ENCODE results near the gene ZFP62.

Gene ZFP62

GRCh38 chr5:180818677-180819341, 42.3 kb downstream of the ZFP62 start:
- Histone ChIP-seq H3K4me1 (ENCODE audit: control insufficient read depth, insufficient read depth, low read length) (peaks cover 10% of the 10 kb centered on the region), H3K27ac (ENCODE audit: low read depth, low read length) (no peak overlapping the region), H3K9ac (ENCODE audit: low read length) (no peak overlapping the region), H3K4me3 (ENCODE audit: low read depth, low read length) (no peak overlapping the region), H3K27me3 (ENCODE audit: control insufficient read depth, insufficient read depth, low read length) (no peaks in the 10 kb centered on the region), H3K36me3 (ENCODE audit: control insufficient read depth, insufficient read depth, low read length) (no peaks in the 10 kb centered on the region), H3K9me3 (ENCODE audit: control insufficient read depth, insufficient read depth, low read depth, low read length) (no peaks in the 10 kb centered on the region)

DNA sequence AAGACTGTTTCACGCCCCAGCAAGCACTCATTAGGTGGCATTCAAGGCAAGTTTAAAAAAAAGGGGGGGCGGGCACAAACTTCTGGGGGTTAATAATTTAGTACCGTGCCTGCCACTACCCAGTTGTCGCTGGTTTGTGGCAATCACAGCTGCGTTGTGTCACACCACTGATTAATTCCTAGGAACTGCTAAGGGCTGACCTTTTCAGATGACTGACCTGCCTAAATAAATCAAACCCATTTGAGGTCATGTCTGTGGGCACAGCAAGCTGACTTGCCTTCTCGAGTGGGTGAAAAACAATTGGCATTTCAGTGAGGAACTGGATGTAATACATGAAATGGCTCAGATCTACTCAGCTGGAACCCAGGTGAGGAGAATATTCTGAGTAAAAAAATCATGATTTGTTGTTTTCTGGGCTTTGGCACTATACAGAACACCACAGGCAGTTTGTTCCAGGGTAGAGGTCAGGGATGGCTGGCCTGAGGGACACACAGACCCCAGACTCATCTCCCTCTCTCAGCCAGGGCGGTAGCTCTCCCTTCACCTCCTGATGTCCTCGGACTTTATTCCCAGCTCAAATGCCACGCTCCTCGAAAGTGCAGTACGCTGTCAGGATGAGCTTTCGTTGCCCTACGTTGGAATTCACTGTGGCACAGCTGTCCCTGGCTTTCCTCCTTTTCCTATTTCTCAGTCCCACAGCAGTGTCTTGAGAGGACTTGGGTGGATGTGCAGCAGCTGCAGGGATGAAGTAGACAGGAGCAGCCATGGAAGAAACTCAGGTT, 43.0 kb downstream of the ZFP62 start:
- no peak overlapping the region for H3K27ac ChIP-seq (ENCODE audit: low read depth, low read length)
- H3K36me3 ChIP-seq (ENCODE audit: control insufficient read depth, insufficient read depth, low read length): no peaks in the 10 kb centered on the region
- H3K4me1 ChIP-seq (ENCODE audit: control insufficient read depth, insufficient read depth, low read length): peaks cover 10% of the 10 kb centered on the region

DNA sequence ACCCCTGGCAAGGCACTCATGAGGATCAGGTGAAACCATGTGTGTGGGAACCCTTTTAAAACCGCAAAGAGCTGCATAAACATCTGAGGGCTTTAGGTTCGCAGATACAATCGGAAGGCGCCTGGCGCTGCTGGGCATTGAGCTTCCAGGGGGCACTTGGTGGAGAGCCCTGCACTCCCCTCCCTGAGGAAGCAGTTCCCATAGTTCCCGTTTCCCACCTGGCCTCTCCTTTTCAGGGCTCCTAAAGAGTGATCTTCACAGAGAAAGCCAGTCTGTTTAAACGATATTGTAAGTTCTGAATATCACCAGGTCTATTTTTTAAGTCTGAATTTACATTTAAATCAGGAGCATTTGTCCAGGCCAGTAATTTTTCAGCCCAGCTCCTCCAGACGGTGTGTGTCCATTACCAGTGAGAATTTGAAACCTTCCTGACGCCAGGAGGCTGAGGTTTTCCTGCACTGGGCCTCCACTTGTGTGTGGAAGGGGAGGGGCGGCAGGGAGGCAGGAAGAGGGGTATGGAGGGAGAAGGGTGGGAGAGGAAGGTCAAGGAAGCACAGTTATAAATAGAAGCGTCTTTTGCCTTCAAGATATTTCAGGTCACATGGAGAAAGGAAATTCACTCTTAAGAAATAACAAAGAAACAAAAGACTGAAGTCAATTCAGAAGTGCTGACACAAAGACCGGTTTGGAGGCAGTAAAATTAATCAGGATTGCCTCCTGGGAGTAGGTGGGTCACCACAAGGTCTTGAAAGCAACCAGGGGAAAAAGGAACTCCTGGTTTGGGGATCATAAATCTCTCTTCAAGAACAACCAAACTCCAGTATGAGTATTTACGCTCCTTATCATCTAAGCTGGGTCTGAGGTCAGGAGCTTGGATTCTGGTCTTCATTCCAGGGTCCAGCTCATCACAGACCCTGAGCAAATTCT, 44.2 kb downstream of the ZFP62 start:
- Histone ChIP-seq H3K36me3 (ENCODE audit: control insufficient read depth, insufficient read depth, low read length) (no peaks in the 10 kb centered on the region), H3K9ac (ENCODE audit: low read length) (no peak overlapping the region), H3K4me3 (ENCODE audit: low read depth, low read length) (no peak overlapping the region)

More for the DNA sequence above, 43.0 kb downstream of the ZFP62 start:
- no peak overlapping the region for H3K4me3 ChIP-seq (ENCODE audit: low read depth, low read length)
- H3K27me3 ChIP-seq (ENCODE audit: control insufficient read depth, insufficient read depth, low read length): no peaks in the 10 kb centered on the region
- H3K9me3 ChIP-seq (ENCODE audit: control insufficient read depth, insufficient read depth, low read depth, low read length): no peaks in the 10 kb centered on the region
- H3K9ac ChIP-seq (ENCODE audit: low read length): no peak overlapping the region

DNA sequence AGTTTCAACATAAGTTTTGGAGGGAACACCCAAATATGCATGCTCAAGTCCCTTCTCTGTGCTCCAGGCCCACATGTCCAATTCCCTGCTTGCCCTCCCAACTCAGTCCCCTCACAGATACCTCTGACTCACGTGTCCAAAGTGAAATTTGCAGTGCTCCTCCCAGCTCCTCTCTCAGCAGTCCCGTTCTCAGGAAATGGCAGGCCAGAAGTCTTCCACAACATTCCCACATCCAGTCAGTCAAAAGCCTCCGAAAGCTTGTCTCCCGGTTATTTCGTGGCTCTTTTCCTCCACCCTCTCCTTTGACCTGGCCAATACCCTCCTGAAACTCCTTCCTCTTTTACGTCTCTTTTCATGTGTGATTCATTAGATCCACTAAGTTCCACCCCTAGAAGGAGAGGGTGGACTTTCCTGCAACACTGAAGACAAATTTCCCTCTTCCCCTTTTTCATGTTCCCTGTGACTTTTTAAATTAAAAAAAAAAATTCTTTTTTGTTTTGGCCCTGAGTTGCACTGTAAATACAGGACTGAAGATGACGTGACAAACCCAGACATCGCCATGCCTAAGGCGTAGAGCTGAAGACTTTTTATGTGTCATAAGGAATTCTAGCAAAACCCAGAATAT, 45.7 kb downstream of the ZFP62 start:
- H3K36me3 ChIP-seq (ENCODE audit: control insufficient read depth, insufficient read depth, low read length): no peaks in the 10 kb centered on the region
- H3K4me1 ChIP-seq (ENCODE audit: control insufficient read depth, insufficient read depth, low read length): peaks cover 21% of the 10 kb centered on the region
- no peaks in the 10 kb centered on the region for H3K9me3 ChIP-seq (ENCODE audit: control insufficient read depth, insufficient read depth, low read depth, low read length)
- H3K27me3 ChIP-seq (ENCODE audit: control insufficient read depth, insufficient read depth, low read length): no peaks in the 10 kb centered on the region
- no peak overlapping the region for H3K27ac ChIP-seq (ENCODE audit: low read depth, low read length)
- no peak overlapping the region for H3K9ac ChIP-seq (ENCODE audit: low read length)
- H3K4me3 ChIP-seq (ENCODE audit: low read depth, low read length): no peak overlapping the region

More for the DNA sequence above, 44.2 kb downstream of the ZFP62 start:
- Histone ChIP-seq H3K9me3 (ENCODE audit: control insufficient read depth, insufficient read depth, low read depth, low read length) (no peaks in the 10 kb centered on the region), H3K27ac (ENCODE audit: low read depth, low read length) (no peak overlapping the region), H3K4me1 (ENCODE audit: control insufficient read depth, insufficient read depth, low read length) (peaks cover 12% of the 10 kb centered on the region), H3K27me3 (ENCODE audit: control insufficient read depth, insufficient read depth, low read length) (no peaks in the 10 kb centered on the region)

DNA sequence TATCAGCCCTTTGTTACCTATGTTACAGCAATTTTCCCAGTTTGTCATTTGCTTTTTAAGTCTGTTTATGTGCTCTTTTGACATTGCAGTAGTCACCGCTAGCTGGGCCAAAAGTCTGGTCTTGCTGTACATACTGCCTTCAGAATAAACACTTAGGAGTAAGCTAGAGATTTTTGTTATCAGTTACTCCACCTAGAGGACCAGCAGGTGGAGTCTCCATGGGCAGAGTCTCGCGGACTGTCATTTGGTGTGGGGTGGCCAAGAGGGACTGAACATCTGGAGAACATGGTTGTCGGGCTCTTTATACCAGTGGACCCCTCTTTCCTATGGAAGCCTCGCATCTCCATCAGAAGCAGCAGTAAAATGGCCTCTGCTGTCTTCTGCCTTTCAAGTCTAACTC, 47.7 kb downstream of the ZFP62 start:
- Histone ChIP-seq H3K27ac (ENCODE audit: low read depth, low read length) (no peak overlapping the region), H3K4me1 (ENCODE audit: control insufficient read depth, insufficient read depth, low read length) (peaks cover 27% of the 10 kb centered on the region), H3K27me3 (ENCODE audit: control insufficient read depth, insufficient read depth, low read length) (no peaks in the 10 kb centered on the region), H3K9ac (ENCODE audit: low read length) (no peak overlapping the region), H3K36me3 (ENCODE audit: control insufficient read depth, insufficient read depth, low read length) (no peaks in the 10 kb centered on the region), H3K9me3 (ENCODE audit: control insufficient read depth, insufficient read depth, low read depth, low read length) (no peaks in the 10 kb centered on the region), H3K4me3 (ENCODE audit: low read depth, low read length) (no peak overlapping the region)

DNA sequence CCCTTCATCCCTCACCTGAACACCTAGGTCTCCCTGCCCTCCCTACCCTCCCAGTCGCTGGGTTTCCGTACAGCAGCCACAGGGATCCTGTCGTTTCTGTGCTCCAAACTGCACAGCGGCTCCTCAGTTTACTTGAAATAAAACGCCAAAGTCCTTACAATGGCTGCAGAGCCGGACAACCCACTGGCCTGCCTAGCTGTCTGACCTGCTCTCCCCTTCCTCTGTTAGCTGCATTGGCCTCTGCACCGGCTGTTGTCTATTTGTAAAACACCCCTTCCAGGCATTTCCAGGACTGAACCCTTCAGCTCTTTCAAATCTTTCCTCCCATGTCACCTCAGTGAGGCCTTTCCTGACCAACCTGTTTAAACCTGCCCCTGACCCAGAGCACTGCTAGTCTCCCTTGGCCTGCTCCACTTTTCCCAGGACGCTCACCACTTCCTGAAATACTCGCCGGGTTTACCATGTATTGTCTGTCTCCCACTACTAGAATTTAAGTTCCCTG, 49.4 kb downstream of the ZFP62 start:
- H3K27ac ChIP-seq (ENCODE audit: low read depth, low read length): no peak overlapping the region
- peaks cover 34% of the 10 kb centered on the region for H3K4me1 ChIP-seq (ENCODE audit: control insufficient read depth, insufficient read depth, low read length)
- peak overlapping the region; percentile 86 for H3K4me3 ChIP-seq (ENCODE audit: low read depth, low read length)
- H3K9me3 ChIP-seq (ENCODE audit: control insufficient read depth, insufficient read depth, low read depth, low read length): no peaks in the 10 kb centered on the region
- no peaks in the 10 kb centered on the region for H3K27me3 ChIP-seq (ENCODE audit: control insufficient read depth, insufficient read depth, low read length)
- H3K9ac ChIP-seq (ENCODE audit: low read length): no peak overlapping the region
- peaks cover 6% of the 10 kb centered on the region for H3K36me3 ChIP-seq (ENCODE audit: control insufficient read depth, insufficient read depth, low read length)

DNA sequence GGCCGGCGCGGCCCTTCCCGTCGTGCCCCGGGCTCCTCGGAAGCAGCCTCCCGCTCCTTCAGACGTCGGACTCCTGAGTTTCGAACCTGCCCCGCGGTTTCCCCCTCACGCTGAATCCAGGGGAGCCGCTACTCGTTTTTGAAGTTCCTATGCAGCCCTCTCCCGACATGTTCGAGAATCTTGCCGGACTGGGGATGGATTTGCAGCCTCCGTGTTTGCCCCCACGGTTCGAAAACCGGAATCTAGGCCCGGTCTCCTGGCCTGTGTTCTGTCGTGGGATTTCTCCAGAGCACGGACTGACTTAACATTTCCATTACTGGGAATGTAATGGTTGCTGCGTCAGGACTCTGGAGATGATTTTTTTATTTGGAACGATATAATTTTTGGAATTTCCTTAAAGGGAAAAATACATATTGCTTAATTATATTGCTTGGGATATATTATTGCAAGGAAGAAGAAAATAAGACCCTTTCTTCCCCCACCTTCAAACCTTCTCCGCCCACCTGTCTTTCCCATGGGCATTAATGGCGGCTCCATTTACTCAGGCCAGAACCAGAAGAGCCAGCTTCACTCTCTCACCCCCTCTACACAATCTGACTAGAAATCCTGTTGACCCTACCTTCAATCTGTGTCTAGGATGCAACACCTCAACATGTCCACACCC, 50.0 kb downstream of the ZFP62 start:
- H3K36me3 ChIP-seq (ENCODE audit: control insufficient read depth, insufficient read depth, low read length): peaks cover 10% of the 10 kb centered on the region
- peak overlapping the region; percentile 86 for H3K4me3 ChIP-seq (ENCODE audit: low read depth, low read length)
- no peaks in the 10 kb centered on the region for H3K9me3 ChIP-seq (ENCODE audit: control insufficient read depth, insufficient read depth, low read depth, low read length)
- no peaks in the 10 kb centered on the region for H3K27me3 ChIP-seq (ENCODE audit: control insufficient read depth, insufficient read depth, low read length)
- H3K9ac ChIP-seq (ENCODE audit: low read length): peak overlapping the region; percentile 92
- H3K4me1 ChIP-seq (ENCODE audit: control insufficient read depth, insufficient read depth, low read length): peaks cover 32% of the 10 kb centered on the region
- peak overlapping the region; percentile 93; the same call in 1 of the 2 replicates for H3K27ac ChIP-seq (ENCODE audit: low read depth, low read length)

GRCh38 chr5:180810210-180810958, 50.7 kb downstream of the ZFP62 start:
- Histone ChIP-seq H3K9me3 (ENCODE audit: control insufficient read depth, insufficient read depth, low read depth, low read length) (no peaks in the 10 kb centered on the region), H3K4me1 (ENCODE audit: control insufficient read depth, insufficient read depth, low read length) (peaks cover 32% of the 10 kb centered on the region), H3K27me3 (ENCODE audit: control insufficient read depth, insufficient read depth, low read length) (no peaks in the 10 kb centered on the region), H3K27ac (ENCODE audit: low read depth, low read length) (peak overlapping the region; percentile 93), H3K9ac (ENCODE audit: low read length) (peak overlapping the region; percentile 92), H3K36me3 (ENCODE audit: control insufficient read depth, insufficient read depth, low read length) (peaks cover 10% of the 10 kb centered on the region), H3K4me3 (ENCODE audit: low read depth, low read length) (peak overlapping the region; percentile 86)

DNA sequence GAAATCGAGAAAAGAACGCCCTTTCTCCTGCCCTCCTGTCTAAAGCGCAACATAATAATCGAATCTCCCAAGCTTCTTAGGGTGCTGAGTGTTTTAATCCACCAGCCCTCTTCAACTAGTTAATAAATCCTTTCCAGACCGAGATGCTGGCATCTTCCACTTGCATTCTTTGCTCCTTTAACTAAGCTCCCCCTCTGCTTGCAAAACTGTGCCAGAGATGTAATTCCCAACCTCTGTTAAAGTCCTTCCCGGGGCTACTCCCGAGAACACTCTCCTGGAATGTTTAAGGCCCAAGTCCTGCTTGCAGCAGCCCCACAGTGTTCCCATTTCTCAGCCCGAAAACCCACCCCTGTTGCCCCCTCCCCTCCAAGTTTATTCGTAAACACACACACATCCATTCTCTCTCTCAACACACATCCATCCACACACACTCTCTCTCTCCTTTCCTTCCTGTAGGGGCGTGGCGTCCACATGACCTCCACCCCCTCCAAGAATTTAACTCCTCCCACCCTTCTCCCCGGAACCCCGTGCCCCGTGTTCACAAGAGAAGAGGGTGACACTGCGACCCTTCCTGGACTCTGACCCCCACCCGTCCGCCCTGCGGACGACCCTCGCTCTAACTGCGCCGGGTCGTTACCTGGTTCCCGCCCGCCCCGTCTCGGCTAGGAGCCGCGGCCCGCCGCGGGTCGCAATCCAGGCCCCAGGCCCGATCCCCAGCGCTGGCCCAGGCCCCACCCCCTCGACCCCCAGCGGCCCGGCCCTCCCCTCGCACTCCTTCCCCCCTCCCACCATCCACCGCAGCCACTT, 51.5 kb downstream of the ZFP62 start:
- H3K4me3 ChIP-seq (ENCODE audit: low read depth, low read length): peak overlapping the region; percentile 86
- H3K9ac ChIP-seq (ENCODE audit: low read length): peak overlapping the region; percentile 92
- peaks cover 10% of the 10 kb centered on the region for H3K36me3 ChIP-seq (ENCODE audit: control insufficient read depth, insufficient read depth, low read length)
- H3K27ac ChIP-seq (ENCODE audit: low read depth, low read length): peak overlapping the region; percentile 93
- H3K4me1 ChIP-seq (ENCODE audit: control insufficient read depth, insufficient read depth, low read length): peaks cover 32% of the 10 kb centered on the region
- no peaks in the 10 kb centered on the region for H3K9me3 ChIP-seq (ENCODE audit: control insufficient read depth, insufficient read depth, low read depth, low read length)
- H3K27me3 ChIP-seq (ENCODE audit: control insufficient read depth, insufficient read depth, low read length): no peaks in the 10 kb centered on the region
